ENCODE data around the gene ZBED4. TPM values are rescaled to one million over a fixed set of nuclear protein-coding genes. Genes with fewer than 3 reads are reported as not detected.

ZBED4 gene, protein sequence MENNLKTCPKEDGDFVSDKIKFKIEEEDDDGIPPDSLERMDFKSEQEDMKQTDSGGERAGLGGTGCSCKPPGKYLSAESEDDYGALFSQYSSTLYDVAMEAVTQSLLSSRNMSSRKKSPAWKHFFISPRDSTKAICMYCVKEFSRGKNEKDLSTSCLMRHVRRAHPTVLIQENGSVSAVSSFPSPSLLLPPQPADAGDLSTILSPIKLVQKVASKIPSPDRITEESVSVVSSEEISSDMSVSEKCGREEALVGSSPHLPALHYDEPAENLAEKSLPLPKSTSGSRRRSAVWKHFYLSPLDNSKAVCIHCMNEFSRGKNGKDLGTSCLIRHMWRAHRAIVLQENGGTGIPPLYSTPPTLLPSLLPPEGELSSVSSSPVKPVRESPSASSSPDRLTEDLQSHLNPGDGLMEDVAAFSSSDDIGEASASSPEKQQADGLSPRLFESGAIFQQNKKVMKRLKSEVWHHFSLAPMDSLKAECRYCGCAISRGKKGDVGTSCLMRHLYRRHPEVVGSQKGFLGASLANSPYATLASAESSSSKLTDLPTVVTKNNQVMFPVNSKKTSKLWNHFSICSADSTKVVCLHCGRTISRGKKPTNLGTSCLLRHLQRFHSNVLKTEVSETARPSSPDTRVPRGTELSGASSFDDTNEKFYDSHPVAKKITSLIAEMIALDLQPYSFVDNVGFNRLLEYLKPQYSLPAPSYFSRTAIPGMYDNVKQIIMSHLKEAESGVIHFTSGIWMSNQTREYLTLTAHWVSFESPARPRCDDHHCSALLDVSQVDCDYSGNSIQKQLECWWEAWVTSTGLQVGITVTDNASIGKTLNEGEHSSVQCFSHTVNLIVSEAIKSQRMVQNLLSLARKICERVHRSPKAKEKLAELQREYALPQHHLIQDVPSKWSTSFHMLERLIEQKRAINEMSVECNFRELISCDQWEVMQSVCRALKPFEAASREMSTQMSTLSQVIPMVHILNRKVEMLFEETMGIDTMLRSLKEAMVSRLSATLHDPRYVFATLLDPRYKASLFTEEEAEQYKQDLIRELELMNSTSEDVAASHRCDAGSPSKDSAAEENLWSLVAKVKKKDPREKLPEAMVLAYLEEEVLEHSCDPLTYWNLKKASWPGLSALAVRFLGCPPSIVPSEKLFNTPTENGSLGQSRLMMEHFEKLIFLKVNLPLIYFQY
- 1.5 and 2.1 TPM in 2 replicates for polyA plus RNA-seq

DNA sequence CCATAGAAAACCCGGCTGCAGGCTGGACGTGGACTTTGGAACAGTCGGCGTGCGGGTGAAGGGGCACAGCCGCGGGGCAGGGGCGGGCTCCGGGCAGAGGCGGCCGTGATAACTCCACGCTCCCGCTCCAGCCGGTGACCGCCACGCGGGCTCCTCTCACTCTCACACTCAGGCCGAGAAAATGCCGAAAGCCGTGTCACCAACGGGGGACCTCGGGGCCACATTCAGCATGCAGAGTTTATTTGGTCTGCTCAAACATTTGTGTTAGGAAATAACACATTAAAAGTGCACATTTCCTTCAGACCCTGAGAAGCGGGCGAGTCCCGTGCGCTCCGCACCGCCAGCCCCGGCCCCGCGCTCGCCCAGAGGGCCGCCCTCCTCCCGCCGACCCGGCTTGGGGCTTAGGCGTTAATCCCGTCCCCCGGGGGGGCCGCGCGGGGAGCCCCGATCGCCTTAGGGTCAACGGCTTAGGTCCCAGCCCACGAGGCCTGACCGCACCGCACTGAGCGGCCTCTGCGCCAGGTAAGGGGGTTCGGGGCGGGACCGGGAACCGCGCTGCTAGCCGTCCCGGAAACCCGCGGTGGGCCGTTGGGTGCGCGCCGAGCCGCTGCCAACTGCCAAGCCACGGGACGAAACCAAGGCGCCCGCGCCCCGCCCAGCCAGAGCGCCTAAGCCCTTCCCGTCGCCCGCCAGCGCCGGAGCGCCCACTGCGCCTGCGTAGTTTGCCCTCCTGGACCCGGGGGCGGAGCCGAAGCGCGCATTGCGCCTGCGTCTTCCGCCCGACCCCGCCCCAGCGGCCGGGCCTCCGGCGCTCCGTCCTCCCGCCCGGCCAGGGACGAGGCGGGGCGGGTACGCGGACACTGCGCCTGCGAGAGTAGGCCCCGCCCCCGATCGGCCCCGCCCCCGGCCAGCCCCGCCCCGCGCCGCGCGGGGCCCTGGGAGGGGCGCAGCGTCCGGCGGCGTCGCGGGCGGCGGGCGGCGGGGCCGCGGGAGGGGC, at the start of gene ZBED4:
Gene ZBED4, plus strand, starts transcription at position 947 of the 997 bp plus-strand sequence. CDS start 29,819 bp downstream, outside the sequence.

DNA sequence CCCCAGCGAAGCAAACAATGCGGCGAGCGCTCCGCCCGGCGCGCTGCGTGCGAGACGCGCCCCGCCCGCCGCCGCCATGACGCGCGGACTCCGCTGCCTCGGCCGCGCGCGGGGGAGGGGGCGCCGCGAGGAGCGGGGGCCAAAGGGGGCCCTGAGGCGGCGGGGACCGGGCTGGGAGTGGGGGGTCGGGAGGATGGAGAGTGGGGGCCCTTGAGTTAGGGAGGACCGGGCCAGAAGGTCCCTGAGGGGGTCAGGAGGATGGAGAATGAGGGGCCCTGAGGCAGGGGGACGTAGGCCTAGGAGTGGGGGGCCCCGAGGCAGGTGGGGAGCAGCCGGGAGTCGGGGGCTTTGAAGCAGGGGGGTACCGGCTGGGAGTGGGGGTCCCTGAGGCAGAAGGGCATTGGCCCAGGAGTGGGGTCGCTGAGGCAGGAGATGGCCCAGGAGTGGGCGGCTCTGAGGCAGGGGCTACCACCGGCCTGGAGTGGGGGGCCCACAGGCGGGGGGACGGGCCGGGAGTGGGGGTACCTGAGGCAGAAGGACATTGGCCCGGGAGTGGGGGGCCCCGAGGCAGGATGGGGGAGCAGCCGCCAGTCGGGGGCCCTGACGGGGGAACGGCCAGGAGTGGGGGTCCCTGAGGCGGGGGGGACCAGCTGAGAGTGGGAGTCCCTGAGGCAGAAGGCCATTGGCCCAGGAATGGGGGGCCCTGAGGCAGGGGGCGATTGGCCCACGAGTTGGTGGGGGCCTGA, 25.6 kb upstream of the ZBED4 start, which contains the start of gene BRD1:
Gene BRD1, minus strand, starts transcription at position 21 of the 746 bp plus-strand sequence. CDS start 3,556 bp downstream, outside the sequence.

DNA sequence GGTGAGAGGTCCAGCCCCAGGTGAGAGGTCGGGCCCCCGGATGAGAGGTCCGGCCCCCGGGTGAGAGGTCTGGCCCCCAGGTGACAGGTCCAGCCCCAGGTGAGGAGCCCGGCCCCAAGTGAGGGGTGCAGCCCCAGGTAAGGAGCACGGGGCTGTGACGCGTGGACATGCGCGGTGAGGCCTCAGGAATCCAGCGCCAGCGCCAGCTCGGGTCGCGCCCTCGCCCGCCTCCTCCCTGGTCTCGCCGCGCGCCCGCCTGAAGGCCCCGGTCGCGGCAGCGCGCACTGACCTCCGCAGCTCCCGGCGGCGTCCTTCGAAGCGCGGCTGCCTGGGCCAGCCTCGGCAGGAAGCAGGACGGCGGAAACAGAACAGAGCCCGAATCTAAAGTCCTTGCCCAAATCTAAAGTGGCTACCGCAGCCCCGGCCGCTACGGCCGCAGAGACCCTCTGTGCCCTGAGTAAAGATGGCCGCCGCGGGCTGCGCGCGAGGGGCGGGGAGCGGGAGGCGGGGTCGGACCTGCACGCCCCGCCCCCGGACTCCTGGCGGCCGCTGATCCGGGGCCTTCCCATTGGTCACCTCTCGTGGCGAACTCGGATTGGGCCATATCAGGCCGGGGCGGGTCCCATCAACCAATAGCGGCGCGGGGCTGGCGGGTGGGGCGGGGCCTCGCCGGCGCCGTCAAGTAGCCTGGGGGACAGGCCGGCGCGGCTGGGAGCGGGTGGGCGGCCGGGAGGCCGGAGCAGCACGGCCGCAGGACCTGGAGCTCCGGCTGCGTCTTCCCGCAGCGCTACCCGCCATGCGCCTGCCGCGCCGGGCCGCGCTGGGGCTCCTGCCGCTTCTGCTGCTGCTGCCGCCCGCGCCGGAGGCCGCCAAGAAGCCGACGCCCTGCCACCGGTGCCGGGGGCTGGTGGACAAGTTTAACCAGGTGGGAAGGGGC, 64.6 kb downstream of the ZBED4 start, which contains the start of the genes ALG12 and CRELD2:
Gene ALG12, minus strand, starts transcription at position 465 of the 937 bp plus-strand sequence. CDS start 4,673 bp downstream, outside the sequence.
Gene CRELD2, plus strand, starts transcription at position 661 of the 937 bp plus-strand sequence. Its CDS starts 136 bp downstream, at position 797.

Other genes starting within 250 kb of the ZBED4 start
- gene BRD1, start 26.0 kb upstream of the ZBED4 start, polyA plus RNA-seq = 3.0 and 3.9 TPM in 2 replicates
- gene ALG12, start 64.6 kb downstream of the ZBED4 start, polyA plus RNA-seq = 1.1 and 3.3 TPM in 2 replicates
- 9.5 and 19.0 TPM in 2 replicates for gene CRELD2, start 64.8 kb downstream of the ZBED4 start, polyA plus RNA-seq
- 0.56 and 1.0 TPM in 2 replicates for gene PIM3, start 106.9 kb downstream of the ZBED4 start, polyA plus RNA-seq
- gene IL17REL, start 158.9 kb downstream of the ZBED4 start, polyA plus RNA-seq = not detected in 2 replicates
- not detected in 2 replicates for gene TTLL8, start 204.5 kb downstream of the ZBED4 start, polyA plus RNA-seq
- 1.1 and 2.5 TPM in 2 replicates for gene MLC1, start 231.6 kb downstream of the ZBED4 start, polyA plus RNA-seq
- gene MOV10L1, start 236.2 kb downstream of the ZBED4 start, polyA plus RNA-seq = 1.6 and 1.9 TPM in 2 replicates